Measurements from ENCODE around the gene TBC1D9B.

Gene TBC1D9B

DNA sequence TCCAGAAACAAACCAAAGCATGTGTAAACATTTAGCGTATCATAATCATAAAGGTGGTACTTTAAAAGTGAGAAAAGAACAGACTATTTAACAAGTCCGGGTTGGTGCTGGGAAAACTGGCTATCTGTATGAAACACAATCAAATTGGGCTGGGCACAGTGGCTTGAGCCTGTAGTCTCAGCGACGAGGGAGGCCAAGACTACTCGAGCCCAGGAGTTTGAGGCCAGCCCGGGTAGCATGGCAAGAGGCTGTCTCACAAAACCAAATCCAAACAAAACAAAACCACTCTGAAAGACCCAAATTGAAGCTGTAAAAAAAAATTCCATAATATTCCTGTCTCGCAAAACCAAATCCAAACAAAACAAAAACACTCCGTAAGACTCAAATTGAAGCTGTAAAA lies 53.3 kb downstream of the TBC1D9B start:
- H3K79me2 ChIP-seq (ENCODE audit: low read length): peaks cover 48% of the 10 kb centered on the region
- TF ChIP-seq EZH2phosphoT487 (IDR thresholded peaks at IDR 0.05; ENCODE audit: low read depth) (no peak), CTCF (IDR thresholded peaks at IDR 0.05; ENCODE audit: low read depth, low read length) (no peak)
- peaks cover 38% of the 10 kb centered on the region for H3K36me3 ChIP-seq (replicated peaks; ENCODE audit: low read depth, low read length)
- H3K4me3 ChIP-seq (ENCODE audit: low read length): no peak overlapping the region
- no peak overlapping the region for H3K9ac ChIP-seq (ENCODE audit: low read length)
- H3K27ac ChIP-seq (ENCODE audit: low read length): no peak overlapping the region
- no peaks in the 10 kb centered on the region for H3K27me3 ChIP-seq (ENCODE audit: low read depth, low read length)
- no peak overlapping the region for H3K4me2 ChIP-seq (ENCODE audit: low read length)
- no peaks in the 10 kb centered on the region for H3K9me3 ChIP-seq (ENCODE audit: insufficient read depth, low read length)
- H4K20me1 ChIP-seq (ENCODE audit: insufficient read depth, low read length): no peaks in the 10 kb centered on the region
- no peak overlapping the region for H2AFZ ChIP-seq (ENCODE audit: low read depth, low read length)
- peaks cover 22% of the 10 kb centered on the region for H3K4me1 ChIP-seq (ENCODE audit: low read length)

GRCh38 chr5:179852993-179853547 lies 54.6 kb downstream of the TBC1D9B start:
- peak overlapping the region; percentile 33; the same call in 1 of the 2 replicates for H3K9ac ChIP-seq (ENCODE audit: low read length)
- H3K36me3 ChIP-seq (replicated peaks; ENCODE audit: low read depth, low read length): peaks cover 45% of the 10 kb centered on the region
- no peaks in the 10 kb centered on the region for H3K27me3 ChIP-seq (ENCODE audit: low read depth, low read length)
- H3K4me1 ChIP-seq (ENCODE audit: low read length): peaks cover 22% of the 10 kb centered on the region
- H3K79me2 ChIP-seq (ENCODE audit: low read length): peaks cover 43% of the 10 kb centered on the region
- H3K4me2 ChIP-seq (ENCODE audit: low read length): peak overlapping the region; percentile 78
- H4K20me1 ChIP-seq (ENCODE audit: insufficient read depth, low read length): no peaks in the 10 kb centered on the region
- H3K9me3 ChIP-seq (ENCODE audit: insufficient read depth, low read length): no peaks in the 10 kb centered on the region
- H3K4me3 ChIP-seq (ENCODE audit: low read length): peak overlapping the region; percentile 53
- H2AFZ ChIP-seq (ENCODE audit: low read depth, low read length): no peak overlapping the region
- H3K27ac ChIP-seq (ENCODE audit: low read length): peak overlapping the region; percentile 87
- TF ChIP-seq CTCF (IDR thresholded peaks at IDR 0.05; ENCODE audit: low read depth, low read length) (no peak), EZH2phosphoT487 (IDR thresholded peaks at IDR 0.05; ENCODE audit: low read depth) (no peak)

GRCh38 chr5:179841621-179842020 lies 66.1 kb downstream of the TBC1D9B start:
- Histone ChIP-seq H3K79me2 (ENCODE audit: low read length) (no peaks in the 10 kb centered on the region), H2AFZ (ENCODE audit: low read depth, low read length) (no peak overlapping the region), H3K4me2 (ENCODE audit: low read length) (no peak overlapping the region), H3K27ac (ENCODE audit: low read length) (no peak overlapping the region), H3K27me3 (ENCODE audit: low read depth, low read length) (no peaks in the 10 kb centered on the region), H3K4me3 (ENCODE audit: low read length) (no peak overlapping the region), H3K36me3 (replicated peaks; ENCODE audit: low read depth, low read length) (peaks cover 64% of the 10 kb centered on the region), H3K9ac (ENCODE audit: low read length) (no peak overlapping the region), H4K20me1 (ENCODE audit: insufficient read depth, low read length) (peaks cover 17% of the 10 kb centered on the region; the same call in 1 of the 2 replicates), H3K9me3 (ENCODE audit: insufficient read depth, low read length) (peaks cover 8% of the 10 kb centered on the region; the same call in 1 of the 2 replicates), H3K4me1 (ENCODE audit: low read length) (no peaks in the 10 kb centered on the region)
- TF ChIP-seq CTCF (IDR thresholded peaks at IDR 0.05; ENCODE audit: low read depth, low read length) (no peak), EZH2phosphoT487 (IDR thresholded peaks at IDR 0.05; ENCODE audit: low read depth) (no peak)

GRCh38 chr5:179840766-179841165 lies 66.9 kb downstream of the TBC1D9B start:
- Histone ChIP-seq H3K36me3 (replicated peaks; ENCODE audit: low read depth, low read length) (peaks cover 63% of the 10 kb centered on the region), H4K20me1 (ENCODE audit: insufficient read depth, low read length) (peaks cover 20% of the 10 kb centered on the region; the same call in 1 of the 2 replicates), H3K79me2 (ENCODE audit: low read length) (no peaks in the 10 kb centered on the region), H3K4me1 (ENCODE audit: low read length) (no peaks in the 10 kb centered on the region), H3K4me2 (ENCODE audit: low read length) (no peak overlapping the region), H3K9me3 (ENCODE audit: insufficient read depth, low read length) (peaks cover 8% of the 10 kb centered on the region; the same call in 1 of the 2 replicates), H2AFZ (ENCODE audit: low read depth, low read length) (no peak overlapping the region), H3K27me3 (ENCODE audit: low read depth, low read length) (no peaks in the 10 kb centered on the region), H3K27ac (ENCODE audit: low read length) (no peak overlapping the region), H3K9ac (ENCODE audit: low read length) (no peak overlapping the region), H3K4me3 (ENCODE audit: low read length) (no peak overlapping the region)
- TF ChIP-seq EZH2phosphoT487 (IDR thresholded peaks at IDR 0.05; ENCODE audit: low read depth) (no peak), CTCF (IDR thresholded peaks at IDR 0.05; ENCODE audit: low read depth, low read length) (no peak)
